CD8-positive, alpha-beta memory T cell (primary cell): ENCODE results near the gene PLCXD3. TPM values are rescaled to one million over a fixed set of nuclear protein-coding genes. Genes with fewer than 3 reads are reported as not detected.

ENCODE experiments used
- CTCF ChIA-PET: fragments of 350-600 bp; sonication (Branson Sonifier 250); formaldehyde crosslinking; loops from one replicate; lab custom pipeline; 2021; ENCODE audit warnings: antibody characterized with exemption; lab: Charles Lee
- POLR2A ChIA-PET: fragments of 350-600 bp; sonication (Branson Sonifier 250); formaldehyde crosslinking; loops from one replicate; lab custom pipeline; 2021; ENCODE audit warnings: antibody characterized with exemption; lab: Charles Lee
- DNase-seq, 5 donors: peaks; one replicate each; pipeline versions ENCODE4 v3.0.0 to v3.0.0-alpha.2; 2020 to 2022; ENCODE audit warnings: mixed read lengths in 1 of 5
- H3K27ac ChIP-seq: one replicate; pipeline ENCODE4 v1.7.0; 2013; ENCODE audit warnings: low read depth, mild to moderate bottlenecking, low read length, moderate library complexity
- H3K27me3 ChIP-seq: 2 replicates; pipeline ENCODE4 v1.7.0; 2013; ENCODE audit warnings: low read length, mild to moderate bottlenecking; ENCODE audit not compliant: insufficient read depth, poor library complexity, severe bottlenecking
- H3K36me3 ChIP-seq: 2 replicates; pipeline ENCODE4 v1.7.0; 2013; ENCODE audit warnings: mild to moderate bottlenecking, low read length, moderate library complexity; ENCODE audit not compliant: insufficient read depth
- H3K4me1 ChIP-seq: 2 replicates; pipeline ENCODE4 v1.7.0; 2013; ENCODE audit warnings: mild to moderate bottlenecking, low read length, moderate library complexity; ENCODE audit not compliant: insufficient read depth
- H3K4me3 ChIP-seq: 2 replicates; pipeline ENCODE4 v1.7.0; 2013; ENCODE audit warnings: mild to moderate bottlenecking, low read length
- H3K9me3 ChIP-seq: 2 replicates; pipeline ENCODE4 v1.7.0; 2013; ENCODE audit warnings: mild to moderate bottlenecking, low read length
- H3K27ac Mint-ChIP-seq, 8 donors: one replicate each; pipeline ENCODE4 v1.8.0; 2020 to 2021; ENCODE audit warnings: mixed read lengths in 8 of 8, mild to moderate bottlenecking in 6 of 8, inconsistent platforms in 3 of 8, moderate library complexity in 3 of 8
- H3K27me3 Mint-ChIP-seq, 2 donors: one replicate each; pipeline ENCODE4 v1.8.0; 2020 to 2021; ENCODE audit warnings: mixed read lengths in 2 of 2, mild to moderate bottlenecking in 1 of 2, moderate library complexity in 1 of 2
- H3K36me3 Mint-ChIP-seq, 3 donors: one replicate each; pipeline ENCODE4 v1.8.0; 2020 to 2021; ENCODE audit warnings: mixed read lengths in 3 of 3, inconsistent platforms in 1 of 3, mild to moderate bottlenecking in 1 of 3
- H3K4me1 Mint-ChIP-seq, 3 donors: one replicate each; pipeline ENCODE4 v1.8.0; 2020 to 2021; ENCODE audit warnings: mixed read lengths in 3 of 3, inconsistent platforms in 1 of 3, mild to moderate bottlenecking in 1 of 3
- H3K4me3 Mint-ChIP-seq, 7 donors: one replicate each; pipeline ENCODE4 v1.8.0; 2020 to 2021; ENCODE audit warnings: mixed read lengths in 7 of 7, mild to moderate bottlenecking in 6 of 7, moderate library complexity in 4 of 7, inconsistent platforms in 2 of 7
- H3K9me3 Mint-ChIP-seq, 5 donors: one replicate each; pipeline ENCODE4 v1.8.0; 2020 to 2022; ENCODE audit warnings: mixed read lengths in 5 of 5, mild to moderate bottlenecking in 3 of 5, moderate library complexity in 2 of 5, inconsistent platforms in 1 of 5
- polyA plus RNA-seq: library from polyadenylated mRNA; unstranded; fragments of 300-500 nt; fragmentation: Illumina TruSeq; gene quantifications from one replicate; pipeline ENCODE4 v1.2.3, GENCODE V29; 2021
- total RNA-seq, 2 experiments: library from RNA; stranded (reverse); gene quantifications; one replicate each; pipeline ENCODE4 v1.2.3, GENCODE V29; 2021

The PLCXD3 gene
- total and polyA plus RNA-seq, 3 experiments from 2014 or later = not detected

GRCh38 chr5:41370482-41370881 lies 139.9 kb downstream of the PLCXD3 start:
- Mint-ChIP-seq H3K27me3 (peaks cover 0 to 2% of the 10 kb centered on the region in 2 donors), H3K4me3 (no peak overlapping the region), H3K9me3 (peaks cover 0 to 5% (median 4%) of the 10 kb centered on the region in 5 donors), H3K4me1 (no peaks in the 10 kb centered on the region), H3K36me3 (no peaks in the 10 kb centered on the region), H3K27ac (no peak overlapping the region)
- Histone ChIP-seq H3K9me3 (no peaks in the 10 kb centered on the region), H3K36me3 (no peaks in the 10 kb centered on the region), H3K27me3 (no peaks in the 10 kb centered on the region), H3K4me3 (no peak overlapping the region), H3K4me1 (no peaks in the 10 kb centered on the region), H3K27ac (no peak overlapping the region)
- no peak for DNase-seq
- CTCF ChIA-PET = no interaction called here
- POLR2A ChIA-PET = no interaction called here

GRCh38 chr5:41369799-41370198 lies 140.6 kb downstream of the PLCXD3 start:
- Mint-ChIP-seq H3K4me1 (no peaks in the 10 kb centered on the region), H3K4me3 (no peak overlapping the region), H3K27me3 (peaks cover 0 to 2% of the 10 kb centered on the region in 2 donors), H3K36me3 (no peaks in the 10 kb centered on the region), H3K9me3 (peaks cover 0 to 5% (median 4%) of the 10 kb centered on the region in 5 donors), H3K27ac (no peak overlapping the region)
- no peak for DNase-seq
- Histone ChIP-seq H3K4me1 (no peaks in the 10 kb centered on the region), H3K9me3 (no peaks in the 10 kb centered on the region), H3K4me3 (no peak overlapping the region), H3K27me3 (no peaks in the 10 kb centered on the region), H3K36me3 (no peaks in the 10 kb centered on the region), H3K27ac (no peak overlapping the region)
- POLR2A ChIA-PET = no interaction called here
- CTCF ChIA-PET = no interaction called here

GRCh38 chr5:41368158-41368557 lies 142.2 kb downstream of the PLCXD3 start:
- Mint-ChIP-seq H3K36me3 (no peaks in the 10 kb centered on the region), H3K27me3 (no peaks in the 10 kb centered on the region), H3K4me3 (no peak overlapping the region), H3K4me1 (no peaks in the 10 kb centered on the region), H3K9me3 (peaks cover 0 to 5% (median 3%) of the 10 kb centered on the region in 5 donors), H3K27ac (no peak overlapping the region)
- H3K36me3 ChIP-seq = no peaks in the 10 kb centered on the region
- H3K27ac ChIP-seq = no peak overlapping the region
- DNase-seq = no peak
- H3K9me3 ChIP-seq = no peaks in the 10 kb centered on the region
- H3K4me3 ChIP-seq = no peak overlapping the region
- ChIA-PET POLR2A (no interaction called here), CTCF (no interaction called here)
- H3K27me3 ChIP-seq = no peaks in the 10 kb centered on the region
- H3K4me1 ChIP-seq = no peaks in the 10 kb centered on the region

- Histone ChIP-seq H3K27ac (no peak overlapping the region), H3K4me3 (no peak overlapping the region), H3K27me3 (no peaks in the 10 kb centered on the region), H3K9me3 (no peaks in the 10 kb centered on the region), H3K4me1 (no peaks in the 10 kb centered on the region), H3K36me3 (no peaks in the 10 kb centered on the region)
- Mint-ChIP-seq H3K27me3 (no peaks in the 10 kb centered on the region), H3K36me3 (no peaks in the 10 kb centered on the region), H3K9me3 (peaks cover 0 to 4% (median 0%) of the 10 kb centered on the region in 5 donors), H3K27ac (no peak overlapping the region), H3K4me1 (no peaks in the 10 kb centered on the region), H3K4me3 (no peak overlapping the region)
- ChIA-PET CTCF (no interaction called here), POLR2A (no interaction called here)
- DNase-seq = no peak
Measured at GRCh38 chr5:41365369-41365768, 145.0 kb downstream of the PLCXD3 start.

GRCh38 chr5:41364346-41364745 lies 146.1 kb downstream of the PLCXD3 start:
- no peaks in the 10 kb centered on the region for H3K27me3 Mint-ChIP-seq
- no peak overlapping the region for H3K4me3 ChIP-seq
- CTCF ChIA-PET = no interaction called here
- no peak overlapping the region for H3K27ac Mint-ChIP-seq
- H3K36me3 ChIP-seq = no peaks in the 10 kb centered on the region
- no peaks in the 10 kb centered on the region for H3K36me3 Mint-ChIP-seq
- POLR2A ChIA-PET = no interaction called here
- H3K27me3 ChIP-seq = no peaks in the 10 kb centered on the region
- H3K4me1 Mint-ChIP-seq = no peaks in the 10 kb centered on the region
- no peaks in the 10 kb centered on the region for H3K4me1 ChIP-seq
- no peak overlapping the region for H3K27ac ChIP-seq
- peaks cover 0 to 7% (median 0%) of the 10 kb centered on the region in 5 donors for H3K9me3 Mint-ChIP-seq
- DNase-seq = no peak
- no peaks in the 10 kb centered on the region for H3K9me3 ChIP-seq
- H3K4me3 Mint-ChIP-seq = no peak overlapping the region

- POLR2A ChIA-PET = no interaction called here
- no peak overlapping the region for H3K27ac Mint-ChIP-seq
- Histone ChIP-seq H3K4me3 (no peak overlapping the region), H3K27me3 (no peaks in the 10 kb centered on the region), H3K27ac (no peak overlapping the region), H3K9me3 (no peaks in the 10 kb centered on the region), H3K4me1 (no peaks in the 10 kb centered on the region), H3K36me3 (no peaks in the 10 kb centered on the region)
- CTCF ChIA-PET = no interaction called here
- peaks cover 0 to 11% (median 0%) of the 10 kb centered on the region in 5 donors for H3K9me3 Mint-ChIP-seq
- H3K36me3 Mint-ChIP-seq = no peaks in the 10 kb centered on the region
- H3K27me3 Mint-ChIP-seq = no peaks in the 10 kb centered on the region
- H3K4me1 Mint-ChIP-seq = no peaks in the 10 kb centered on the region
- no peak for DNase-seq
- no peak overlapping the region for H3K4me3 Mint-ChIP-seq
Measured at GRCh38 chr5:41363343-41363986, 146.9 kb downstream of the PLCXD3 start.

GRCh38 chr5:41356786-41357185 lies 153.6 kb downstream of the PLCXD3 start:
- Mint-ChIP-seq H3K27ac (no peak overlapping the region), H3K4me1 (no peaks in the 10 kb centered on the region), H3K27me3 (no peaks in the 10 kb centered on the region), H3K36me3 (no peaks in the 10 kb centered on the region), H3K9me3 (peaks cover 0 to 11% (median 6%) of the 10 kb centered on the region in 5 donors), H3K4me3 (no peak overlapping the region)
- Histone ChIP-seq H3K4me3 (no peak overlapping the region), H3K36me3 (no peaks in the 10 kb centered on the region), H3K9me3 (no peaks in the 10 kb centered on the region), H3K4me1 (no peaks in the 10 kb centered on the region), H3K27ac (no peak overlapping the region), H3K27me3 (no peaks in the 10 kb centered on the region)
- ChIA-PET POLR2A (no interaction called here), CTCF (no interaction called here)
- no peak for DNase-seq

- Histone ChIP-seq H3K9me3 (no peaks in the 10 kb centered on the region), H3K27ac (no peak overlapping the region), H3K4me1 (no peaks in the 10 kb centered on the region), H3K4me3 (no peak overlapping the region), H3K36me3 (no peaks in the 10 kb centered on the region), H3K27me3 (no peaks in the 10 kb centered on the region)
- Mint-ChIP-seq H3K4me3 (no peak overlapping the region), H3K27me3 (peaks cover 0 to 1% of the 10 kb centered on the region in 2 donors), H3K4me1 (no peaks in the 10 kb centered on the region), H3K9me3 (peaks cover 0 to 4% (median 0%) of the 10 kb centered on the region in 5 donors), H3K27ac (no peak overlapping the region), H3K36me3 (no peaks in the 10 kb centered on the region)
- no peak for DNase-seq
- CTCF ChIA-PET = no interaction called here
- POLR2A ChIA-PET = no interaction called here
Measured at GRCh38 chr5:41349846-41350245, 160.6 kb downstream of the PLCXD3 start.
